GM12891 (cell line): ENCODE data around the gene HLTF.
"Not testable (repeated sequence)": the region's sequence is repeated elsewhere in the genome, so short reads cannot be mapped to it uniquely, and the experiment has no call there.

Source experiments
- DNase-seq: peaks from one replicate; pipeline ENCODE4 v3.0.0; 2011; ENCODE audit warnings: low spot score; ENCODE audit not compliant: insufficient read length
- FAIRE-seq: peaks from 2 replicates; lab custom pipeline; 2011; peaks lifted over from hg19 to GRCh38; lab: Jason Lieb, UNC
- PAX5 ChIP-seq: IDR thresholded peaks from 2 replicates; pipeline ENCODE4 v1.6.1; 2011; ENCODE audit warnings: low read length, moderate library complexity, mild to moderate bottlenecking; ENCODE audit not compliant: insufficient read depth, severe bottlenecking
- POLR2A ChIP-seq: IDR thresholded peaks from 2 replicates; pipeline ENCODE4 v1.6.1; 2011; ENCODE audit warnings: low read depth, low read length, control low read depth
- POLR2AphosphoS5 ChIP-seq: IDR thresholded peaks from 2 replicates; pipeline ENCODE4 v1.6.1; 2011; ENCODE audit warnings: low read depth, low read length, control low read depth
- POU2F2 ChIP-seq: IDR thresholded peaks from 2 replicates; pipeline ENCODE4 v1.6.1; 2011; ENCODE audit warnings: low read depth, mild to moderate bottlenecking, control low read depth, low read length, moderate library complexity
- SPI1 ChIP-seq: IDR thresholded peaks from 2 replicates; pipeline ENCODE4 v1.6.1; 2011; ENCODE audit warnings: low read depth, low read length, control low read depth
- TAF1 ChIP-seq: IDR thresholded peaks from 2 replicates; pipeline ENCODE4 v1.6.1; 2011; ENCODE audit warnings: low read depth, low read length, control low read depth

Gene HLTF

DNA sequence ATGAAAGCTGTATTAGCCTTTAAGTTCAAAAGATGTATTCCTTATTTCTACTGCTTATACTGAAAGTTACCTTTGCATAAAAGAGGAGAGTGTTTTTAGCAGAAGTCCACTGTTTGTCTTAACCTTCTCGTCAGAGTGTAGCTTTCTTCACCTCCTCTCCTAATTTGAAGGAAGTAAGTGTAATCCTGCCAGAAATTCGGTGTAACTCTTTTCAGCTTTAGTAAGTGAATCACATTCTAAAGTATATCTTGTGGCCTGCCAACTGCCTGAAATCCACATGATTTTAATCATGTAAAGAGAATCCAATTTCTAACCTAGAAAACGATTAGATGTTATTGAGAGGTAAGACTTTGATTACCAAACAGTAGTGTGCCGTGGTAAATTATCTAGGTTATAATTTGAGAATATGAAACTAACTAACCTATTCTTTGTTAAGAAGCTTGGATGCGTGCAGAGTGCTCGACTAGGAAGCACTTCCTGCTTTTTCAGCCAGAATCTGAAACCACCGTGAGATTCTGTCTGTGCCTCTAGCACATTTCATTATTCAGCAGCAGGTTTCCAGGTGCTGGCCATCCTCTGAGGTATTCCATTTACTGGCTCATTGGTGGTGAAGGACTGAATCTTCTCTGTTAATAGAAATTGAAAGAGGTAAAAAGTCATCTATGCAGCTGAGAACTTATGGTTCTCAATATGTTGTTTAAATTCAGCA is 87.5 kb downstream of the HLTF start:
- FAIRE-seq (peak; percentile 45), DNase-seq (no peak)
- TF ChIP-seq POLR2A, result no peak
- peak; percentile 55; the same call in 1 of the 2 replicates for TF ChIP-seq SPI1

- FAIRE-seq, result no peak
- TF ChIP-seq TAF1 (no peak), POU2F2 (no peak), PAX5 (no peak), SPI1 (no peak), POLR2AphosphoS5 (no peak)
- DNase-seq, result no peak
These were observed 88.0 kb downstream of the HLTF start for GRCh38 chr3:148998297-148998696.

GRCh38 chr3:148997623-148998022 is 88.7 kb downstream of the HLTF start:
- FAIRE-seq (no peak), DNase-seq (no peak)
- no peak for TF ChIP-seq POLR2AphosphoS5
- no peak for TF ChIP-seq SPI1
- no peak for TF ChIP-seq PAX5
- no peak for TF ChIP-seq POLR2A
- TF ChIP-seq TAF1, result no peak
- TF ChIP-seq POU2F2, result no peak

DNA sequence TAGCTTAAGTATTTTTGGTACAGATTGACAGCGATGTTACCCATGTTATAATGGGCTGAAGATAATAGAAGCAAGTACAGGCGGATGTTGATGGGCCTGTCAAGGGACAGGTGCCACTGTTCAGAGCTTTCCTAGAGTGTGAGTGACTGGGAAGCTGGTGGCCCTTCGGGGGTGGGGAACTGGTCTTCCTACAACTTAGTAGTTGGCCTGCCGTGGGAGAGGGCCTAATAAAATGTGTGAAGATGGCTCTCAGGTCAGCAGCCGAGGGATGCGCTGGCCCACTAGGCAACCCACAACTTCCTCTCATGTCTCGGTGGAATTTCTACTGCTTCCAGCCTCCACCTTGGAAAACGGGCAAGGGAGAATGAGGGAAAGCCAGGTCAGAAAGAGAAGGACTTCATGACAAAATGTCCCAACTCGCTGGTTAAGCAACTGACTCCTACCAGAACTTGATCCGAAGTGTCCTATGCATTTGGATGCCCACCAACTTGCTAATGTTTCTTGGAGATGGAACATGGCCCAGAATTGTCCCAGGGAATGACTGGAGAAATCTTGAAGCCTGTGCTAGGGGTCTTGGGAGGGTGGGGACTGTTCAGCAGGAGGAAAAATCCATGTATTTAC is 93.6 kb downstream of the HLTF start:
- FAIRE-seq, result no peak

DNA sequence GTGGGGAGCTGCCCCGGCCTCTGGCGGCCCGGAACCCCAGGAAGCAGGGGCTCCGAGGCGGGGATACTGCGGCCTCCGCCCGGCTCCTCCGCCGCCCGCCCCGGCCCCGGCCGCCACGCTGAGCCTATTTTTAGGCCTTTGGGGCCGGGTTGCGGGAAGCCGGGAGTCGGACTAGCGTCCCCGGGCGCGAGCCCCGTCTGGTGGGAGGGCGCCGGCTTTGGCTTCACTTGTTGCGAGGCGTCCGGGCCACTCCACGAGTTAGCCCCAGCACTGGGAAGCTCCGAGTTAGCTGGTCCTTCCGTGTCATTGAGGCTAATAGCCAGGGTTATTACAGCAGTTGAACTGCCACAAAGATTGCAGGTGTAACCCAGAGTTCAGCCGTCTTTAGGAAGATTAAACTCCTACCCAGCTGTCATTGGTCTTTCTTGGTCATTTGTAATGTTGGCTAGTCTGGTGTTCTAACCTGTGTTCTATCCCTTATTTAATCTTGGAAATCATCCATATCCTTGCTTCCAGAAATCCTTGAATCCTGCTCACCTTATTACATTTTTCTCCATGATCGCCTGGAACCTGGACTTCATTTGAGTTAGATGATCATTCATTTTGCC is 94.2 kb downstream of the HLTF start:
- DNase-seq (no peak), FAIRE-seq (peak; percentile 82)
- no peak for TF ChIP-seq POLR2AphosphoS5
- no peak for TF ChIP-seq POLR2A
- TF ChIP-seq TAF1, result no peak
- no peak for TF ChIP-seq POU2F2
- TF ChIP-seq SPI1, result no peak
- TF ChIP-seq PAX5, result no peak

More for the DNA sequence above, 93.6 kb downstream of the HLTF start:
- no peak for TF ChIP-seq TAF1
- TF ChIP-seq POLR2A, result no peak
- TF ChIP-seq POU2F2, result no peak
- no peak for DNase-seq

- TF ChIP-seq POU2F2 (no peak), TAF1 (no peak; the same call in 1 of the 2 replicates), PAX5 (no peak), POLR2AphosphoS5 (peak; percentile 73), SPI1 (no peak), POLR2A (peak; percentile 53; the same call in 1 of the 2 replicates)
- FAIRE-seq (peak; percentile 88), DNase-seq (peak; percentile 83)
These were observed 94.9 kb downstream of the HLTF start, which contains the start of gene GYG1 for GRCh38 chr3:148991219-148992026. TSS of gene GYG1 (plus strand) at chr3:148991540. CDS start at chr3:148991641, 101 bp downstream.

- FAIRE-seq (no peak), DNase-seq (no peak)
- TF ChIP-seq TAF1 (no peak), POU2F2 (no peak), POLR2A (no peak), POLR2AphosphoS5 (no peak), SPI1 (no peak), PAX5 (no peak)
These were observed 96.1 kb downstream of the HLTF start for GRCh38 chr3:148990236-148990635.

DNA sequence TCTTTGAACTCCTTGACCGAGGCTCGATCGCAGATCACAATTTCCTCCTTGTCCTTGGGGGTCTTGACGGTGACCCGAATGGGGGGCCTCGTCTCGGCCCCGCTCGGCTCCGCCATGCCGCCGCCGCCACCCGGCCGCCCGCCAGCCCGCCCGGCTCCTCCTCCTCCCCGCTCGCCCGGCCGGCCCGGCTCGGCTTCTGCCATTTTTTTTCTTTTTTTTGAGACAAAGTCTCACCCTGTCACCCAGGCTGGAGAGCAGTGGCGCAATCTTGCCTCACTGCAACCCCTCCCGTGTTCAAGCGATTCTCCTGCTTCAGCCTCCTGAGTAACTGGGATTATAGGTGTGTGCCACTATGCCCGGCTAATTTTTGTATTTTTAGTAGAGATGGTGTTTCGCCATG is 98.8 kb downstream of the HLTF start:
- not testable (repeated sequence) for FAIRE-seq, DNase-seq

DNA sequence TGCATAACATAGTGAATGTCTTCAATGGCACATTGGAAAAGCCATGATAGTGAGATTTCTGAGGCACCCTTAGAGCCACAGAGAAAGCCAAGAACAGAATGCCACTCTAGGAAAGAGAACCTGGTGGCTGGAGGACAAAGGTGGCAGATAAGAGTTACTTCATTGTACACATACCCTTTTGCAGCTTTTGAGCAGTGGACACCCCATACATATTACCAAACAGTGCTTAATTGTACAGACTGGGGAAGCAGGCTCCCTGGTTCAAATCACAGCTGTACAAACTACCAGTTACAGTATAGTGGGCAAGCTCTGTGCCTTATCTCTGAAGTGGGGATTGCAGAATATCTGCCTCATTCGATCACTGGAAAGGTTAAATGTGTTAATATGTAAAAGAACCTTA is 105.1 kb downstream of the HLTF start:
- FAIRE-seq, result no peak
- TF ChIP-seq PAX5 (no peak), POLR2AphosphoS5 (no peak), TAF1 (no peak), POU2F2 (no peak), SPI1 (no peak), POLR2A (no peak)

More for the DNA sequence above, 105.1 kb downstream of the HLTF start:
- no peak for DNase-seq
